Gastrocnemius medialis (tissue), 4 donors: ENCODE data around the gene CAMTA1. TPM values are rescaled to one million over a fixed set of nuclear protein-coding genes. Genes with fewer than 3 reads are reported as not detected.
A peak's percentile ranks its signal among the peaks of the same experiment; 100 is the strongest.

Source experiments
- ATAC-seq, 2 donors: fragments of 150-250 bp; one replicate each; pipeline ENCODE4 v1.9.1; 2016
- DNase-seq, 2 donors: peaks; one replicate each; pipeline ENCODE4 v3.0.0-alpha.2; 2019
- H3K27ac ChIP-seq, 4 donors: fragments of 200-600 bp; sonication (generic); 1 replicate in 1 of 4; 2 replicates in 3 of 4; pipeline ENCODE4 v1.5.1; 2016 to 2018; ENCODE audit warnings: mild to moderate bottlenecking in 2 of 4, moderate library complexity in 1 of 4
- H3K27me3 ChIP-seq, 3 donors: fragments of 200-600 bp; sonication (generic) in 2 of 3; 1 replicate in 1 of 3; 2 replicates in 2 of 3; pipeline versions ENCODE4 v1.5.1 to v1.6.0; 2016 to 2019; ENCODE audit warnings: mild to moderate bottlenecking in 1 of 3, moderate library complexity in 1 of 3
- H3K36me3 ChIP-seq, 2 donors: fragments of 200-600 bp; sonication (generic) in 1 of 2; one replicate each; pipeline ENCODE4 v1.5.1; 2017 to 2018
- H3K4me1 ChIP-seq, 2 donors: fragments of 200-600 bp; sonication (generic) in 1 of 2; one replicate each; pipeline ENCODE4 v1.5.1; 2016 to 2017; ENCODE audit warnings: mild to moderate bottlenecking in 2 of 2
- H3K4me3 ChIP-seq, 4 donors: fragments of 200-600 bp; sonication (generic) in 3 of 4; 1 replicate in 1 of 4; 2 replicates in 3 of 4; pipeline ENCODE4 v1.5.1; 2016 to 2019; ENCODE audit warnings: mild to moderate bottlenecking in 2 of 4
- H3K9me3 ChIP-seq, 3 donors: fragments of 200-600 bp; sonication (generic) in 2 of 3; 1 replicate in 1 of 3; 2 replicates in 2 of 3; pipeline ENCODE4 v1.5.1; 2016 to 2019
- POLR2A ChIP-seq, 2 donors: fragments of 450-650 bp; IDR thresholded peaks; one replicate each; pipeline ENCODE4 v1.6.1; 2017; ENCODE audit warnings: antibody characterized with exemption in 2 of 2, mild to moderate bottlenecking in 2 of 2, moderate library complexity in 2 of 2
- in situ Hi-C, 4 donors: fragments of 200-750 bp; cut with MboI; loops; one replicate each; pipeline versions ENCODE4 v1.15.0 to v1.8.0; 2017; ENCODE audit warnings: low sequenced_read_pairs in 4 of 4
- intact Hi-C: fragments of 100-400 bp; cut with DNase I; formaldehyde crosslinking; loops from one replicate; pipeline ENCODE4 v1.15.1; 2023; ENCODE audit warnings: low total_unique reads
- total RNA-seq, 4 donors: library from RNA; depleted of rRNA; stranded (reverse); fragments of >200 nt; gene quantifications; one replicate each; pipeline versions ENCODE4 v1.1.0 to v1.2.3, GENCODE V29; 2016
- TF ChIP-seq, protein P1 (sequence below), 5 experiments: fragments of 450-650 bp in 3 of 5; fragments of 200-600 bp in 2 of 5; sonication (generic) in 2 of 5; IDR thresholded peaks in 4 of 5; conservative IDR thresholded peaks in 1 of 5; 1 replicate in 4 of 5; 2 replicates in 1 of 5; pipeline ENCODE4 v1.5.1; 2016 to 2019; ENCODE audit warnings: antibody characterized with exemption in 5 of 5, mild to moderate bottlenecking in 3 of 5, moderate library complexity in 3 of 5

CAMTA1 gene
- total RNA-seq, 4 donors from 2014 or later: 60.5 to 113 (median 70.4) TPM

GRCh38 chr1:6757719-6758435, 27.4 kb upstream of the CAMTA1 start:
- H3K27me3 ChIP-seq: peaks cover 0 to 2% (median 0%) of the 10 kb centered on the region in 3 donors
- H3K36me3 ChIP-seq: no peaks in the 10 kb centered on the region
- DNase-seq (no peak), ATAC-seq (no peak)
- H3K27ac ChIP-seq: no peak overlapping the region
- no peak overlapping the region for H3K4me3 ChIP-seq
- no peaks in the 10 kb centered on the region for H3K9me3 ChIP-seq
- in situ Hi-C loops (no loop called here), intact Hi-C loops (no loop called here)
- TF ChIP-seq, protein P1, sequence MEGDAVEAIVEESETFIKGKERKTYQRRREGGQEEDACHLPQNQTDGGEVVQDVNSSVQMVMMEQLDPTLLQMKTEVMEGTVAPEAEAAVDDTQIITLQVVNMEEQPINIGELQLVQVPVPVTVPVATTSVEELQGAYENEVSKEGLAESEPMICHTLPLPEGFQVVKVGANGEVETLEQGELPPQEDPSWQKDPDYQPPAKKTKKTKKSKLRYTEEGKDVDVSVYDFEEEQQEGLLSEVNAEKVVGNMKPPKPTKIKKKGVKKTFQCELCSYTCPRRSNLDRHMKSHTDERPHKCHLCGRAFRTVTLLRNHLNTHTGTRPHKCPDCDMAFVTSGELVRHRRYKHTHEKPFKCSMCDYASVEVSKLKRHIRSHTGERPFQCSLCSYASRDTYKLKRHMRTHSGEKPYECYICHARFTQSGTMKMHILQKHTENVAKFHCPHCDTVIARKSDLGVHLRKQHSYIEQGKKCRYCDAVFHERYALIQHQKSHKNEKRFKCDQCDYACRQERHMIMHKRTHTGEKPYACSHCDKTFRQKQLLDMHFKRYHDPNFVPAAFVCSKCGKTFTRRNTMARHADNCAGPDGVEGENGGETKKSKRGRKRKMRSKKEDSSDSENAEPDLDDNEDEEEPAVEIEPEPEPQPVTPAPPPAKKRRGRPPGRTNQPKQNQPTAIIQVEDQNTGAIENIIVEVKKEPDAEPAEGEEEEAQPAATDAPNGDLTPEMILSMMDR (IDR thresholded peaks at IDR 0.05 in 4 of 5, conservative IDR thresholded peaks at IDR 0.05 in 1 of 5): no peak
- TF ChIP-seq POLR2A (IDR thresholded peaks at IDR 0.05): no peak
- no peaks in the 10 kb centered on the region for H3K4me1 ChIP-seq

GRCh38 chr1:6761196-6761737, 24.0 kb upstream of the CAMTA1 start:
- intact Hi-C loops: no loop called here
- Histone ChIP-seq H3K9me3 (no peaks in the 10 kb centered on the region), H3K27ac (no peak overlapping the region), H3K4me3 (no peak overlapping the region), H3K36me3 (no peaks in the 10 kb centered on the region), H3K4me1 (no peaks in the 10 kb centered on the region), H3K27me3 (peaks cover 0 to 2% (median 0%) of the 10 kb centered on the region in 3 donors)
- TF ChIP-seq, protein P1 (IDR thresholded peaks at IDR 0.05 in 4 of 5, conservative IDR thresholded peaks at IDR 0.05 in 1 of 5): no peak
- TF ChIP-seq POLR2A (IDR thresholded peaks at IDR 0.05): no peak
- DNase-seq: no peak
- in situ Hi-C loops: no loop called here
- no peak for ATAC-seq

DNA sequence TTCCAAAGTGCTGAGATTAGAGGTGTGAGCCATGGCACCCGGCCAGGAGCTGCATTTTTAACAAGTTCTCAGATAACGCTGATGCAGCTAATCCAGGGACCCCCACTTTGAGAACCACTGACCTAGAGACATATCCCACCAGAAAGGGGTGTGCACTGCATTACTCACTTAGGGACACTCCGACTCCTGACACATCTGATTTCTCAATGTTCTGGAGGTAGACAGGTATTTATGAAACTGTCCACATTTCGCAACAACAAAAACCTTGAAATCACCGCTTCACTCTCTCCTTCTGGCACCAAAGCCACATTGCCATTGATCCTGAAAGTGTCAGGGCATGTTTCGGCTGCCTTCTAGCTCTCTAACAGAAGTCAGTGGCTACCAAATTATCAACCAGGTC, 23.2 kb upstream of the CAMTA1 start:
- intact Hi-C loops (no loop called here), in situ Hi-C loops (no loop called here)
- TF ChIP-seq POLR2A (IDR thresholded peaks at IDR 0.05): no peak
- ATAC-seq: no peak
- DNase-seq: no peak
- Histone ChIP-seq H3K4me3 (no peak overlapping the region), H3K36me3 (no peaks in the 10 kb centered on the region), H3K4me1 (no peaks in the 10 kb centered on the region), H3K9me3 (no peaks in the 10 kb centered on the region), H3K27ac (no peak overlapping the region), H3K27me3 (peaks cover 0 to 2% (median 0%) of the 10 kb centered on the region in 3 donors)

- peak; percentile 39 to 49 for ATAC-seq
Measured at GRCh38 chr1:6770751-6771440, 14.4 kb upstream of the CAMTA1 start.

DNA sequence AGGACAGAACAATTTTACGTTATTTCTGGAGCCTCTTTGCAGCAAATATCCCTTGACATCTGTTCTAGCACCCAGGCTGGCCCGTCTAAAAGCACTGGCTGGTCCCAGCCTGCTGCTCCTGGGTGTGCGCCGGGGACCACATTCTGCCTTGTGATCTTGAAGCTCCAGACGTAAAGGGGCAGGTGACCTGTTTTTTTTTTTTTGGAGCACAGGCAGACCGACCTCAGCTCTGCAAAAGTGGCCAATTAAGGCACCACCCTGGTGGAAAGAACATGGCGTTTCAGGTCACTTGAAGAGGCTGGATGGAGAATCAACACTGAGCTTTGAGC, 13.8 kb upstream of the CAMTA1 start:
- Histone ChIP-seq H3K4me3 (no peak overlapping the region), H3K9me3 (no peaks in the 10 kb centered on the region), H3K27me3 (peaks cover 0 to 4% (median 0%) of the 10 kb centered on the region in 3 donors), H3K36me3 (no peaks in the 10 kb centered on the region), H3K27ac (no peak overlapping the region), H3K4me1 (peaks cover 0 to 4% of the 10 kb centered on the region in 2 donors)
- in situ Hi-C loops: no loop called here
- intact Hi-C loops: no loop called here
- ATAC-seq: no peak
- DNase-seq: no peak
- TF ChIP-seq POLR2A (IDR thresholded peaks at IDR 0.05): no peak
- TF ChIP-seq, protein P1 (IDR thresholded peaks at IDR 0.05 in 4 of 5, conservative IDR thresholded peaks at IDR 0.05 in 1 of 5): no peak

More at GRCh38 chr1:6770751-6771440, 14.4 kb upstream of the CAMTA1 start:
- TF ChIP-seq POLR2A (IDR thresholded peaks at IDR 0.05): no peak
- TF ChIP-seq, protein P1 (IDR thresholded peaks at IDR 0.05 in 4 of 5, conservative IDR thresholded peaks at IDR 0.05 in 1 of 5): no peak
- no peak overlapping the region for H3K4me3 ChIP-seq
- no peak for DNase-seq
- peaks cover 0 to 4% of the 10 kb centered on the region in 2 donors for H3K4me1 ChIP-seq
- H3K36me3 ChIP-seq: no peaks in the 10 kb centered on the region
- intact Hi-C loops: no loop called here
- no peaks in the 10 kb centered on the region for H3K9me3 ChIP-seq
- H3K27me3 ChIP-seq: peaks cover 0 to 4% (median 0%) of the 10 kb centered on the region in 3 donors
- no peak overlapping the region for H3K27ac ChIP-seq
- in situ Hi-C loops: no loop called here
